A549 (cell line): ENCODE results near the gene ELL2. TPM values are rescaled to one million over a fixed set of nuclear protein-coding genes. Genes with fewer than 3 reads are reported as not detected.

Source experiments
- ATAC-seq, 2 experiments: fragments of 200-7000 bp in 1 of 2; fragments of >200 bp in 1 of 2; cut with Nextera tagmentation in 1 of 2; cut with Tn5 transposase in 1 of 2; 3 replicates each; pipeline versions ENCODE4 v1.8.0 to v1.9.1; 2018 to 2020; ENCODE audit warnings: mild to moderate bottlenecking in 1 of 2, moderate library complexity in 1 of 2
- CTCF ChIA-PET: fragments of 300-600 bp; sonication (Branson Sonifier 250); formaldehyde crosslinking; extraction: SDS; loops from one replicate; lab custom pipeline; 2021; ENCODE audit warnings: antibody characterized with exemption, inconsistent platforms; lab: Yijun Ruan, JAX
- POLR2A ChIA-PET: fragments of 350-600 bp; formaldehyde crosslinking; extraction: SDS; loops from one replicate; lab custom pipeline; 2021; ENCODE audit warnings: antibody characterized with exemption, inconsistent platforms; lab: Yijun Ruan, JAX
- DNase-seq, 2 experiments: peaks; one replicate each; pipeline versions ENCODE4 v3.0.0 to v3.0.0-alpha.2; 2011 to 2016; ENCODE audit warnings: low read depth in 1 of 2, low spot score in 1 of 2
- FAIRE-seq: peaks from 2 replicates; lab custom pipeline; 2011; peaks lifted over from hg19 to GRCh38; lab: Jason Lieb, UNC
- H3K27ac ChIP-seq, 2 experiments: fragments of >200 bp; sonication (Bioruptor Twin); formaldehyde crosslinking; 3 replicates each; pipeline ENCODE4 v1.5.1; 2016 to 2017
- H3K4me1 ChIP-seq: fragments of >200 bp; sonication (Bioruptor Twin); formaldehyde crosslinking; 3 replicates; pipeline ENCODE4 v1.6.1; 2016
- H3K4me2 ChIP-seq: fragments of >200 bp; sonication (Bioruptor Twin); formaldehyde crosslinking; 3 replicates; pipeline ENCODE4 v1.6.1; 2016
- H3K4me3 ChIP-seq: fragments of >200 bp; sonication (Bioruptor Twin); formaldehyde crosslinking; 3 replicates; pipeline ENCODE4 v1.5.1; 2016
- H3K9me3 ChIP-seq: fragments of >200 bp; sonication (Bioruptor Twin); formaldehyde crosslinking; 3 replicates; pipeline ENCODE4 v1.6.1; 2016
- ATOH8 ChIP-seq: fragments of 250-450 bp; sonication (Bioruptor Pico); IDR thresholded peaks from 2 replicates; pipeline ENCODE4 v1.5.0; 2020; ENCODE audit warnings: low read depth, mild to moderate bottlenecking, moderate library complexity
- CBX2 ChIP-seq: fragments of 200-600 bp; sonication (generic); IDR thresholded peaks from 2 replicates; pipeline ENCODE4 v1.6.1; 2016; ENCODE audit warnings: low read depth, mild to moderate bottlenecking, borderline replicate concordance
- CEBPB ChIP-seq, 2 experiments: fragments of >200 bp in 1 of 2; sonication (Bioruptor Twin) in 1 of 2; formaldehyde crosslinking in 1 of 2; IDR thresholded peaks; 2 replicates each; pipeline ENCODE4 v1.6.1; 2012 to 2016
- CHD2 ChIP-seq: fragments of 150-350 bp; IDR thresholded peaks from 2 replicates; pipeline ENCODE4 v1.6.1; 2014; ENCODE audit warnings: low read length; ENCODE audit not compliant: partially characterized antibody
- CHD4 ChIP-seq: fragments of 200-600 bp; sonication (generic); IDR thresholded peaks from 2 replicates; pipeline ENCODE4 v1.6.1; 2016; ENCODE audit warnings: antibody characterized with exemption, mild to moderate bottlenecking, borderline replicate concordance
- EHMT2 ChIP-seq: fragments of 200-600 bp; sonication (generic); IDR thresholded peaks from 2 replicates; pipeline ENCODE4 v1.6.1; 2016; ENCODE audit warnings: antibody characterized with exemption, low read depth, mild to moderate bottlenecking, moderate library complexity
- FOSL2 ChIP-seq, 2 experiments: fragments of 450-650 bp in 1 of 2; fragments of >200 bp in 1 of 2; sonication (Bioruptor Twin) in 1 of 2; formaldehyde crosslinking; IDR thresholded peaks; 2 replicates each; pipeline versions ENCODE4 v1.5.0 to v1.6.1; 2016 to 2020; ENCODE audit warnings: mild to moderate bottlenecking in 1 of 2, moderate library complexity in 1 of 2
- FOXS1 ChIP-seq: fragments of 250-450 bp; sonication (Bioruptor Pico); IDR thresholded peaks from 2 replicates; pipeline ENCODE4 v1.5.0; 2020; ENCODE audit warnings: mild to moderate bottlenecking, moderate library complexity
- GATA3 ChIP-seq: IDR thresholded peaks from 2 replicates; pipeline ENCODE4 v1.6.1; 2012; ENCODE audit warnings: borderline replicate concordance
- HOXA7 ChIP-seq: fragments of 250-450 bp; sonication (Bioruptor Pico); IDR thresholded peaks from 2 replicates; pipeline ENCODE4 v1.5.0; 2020; ENCODE audit warnings: mild to moderate bottlenecking, moderate library complexity
- HOXB5 ChIP-seq: fragments of 250-450 bp; sonication (Bioruptor Pico); IDR thresholded peaks from 2 replicates; pipeline ENCODE4 v1.5.0; 2020; ENCODE audit warnings: mild to moderate bottlenecking, moderate library complexity
- JUN ChIP-seq, 2 experiments: fragments of >200 bp; sonication (Bioruptor Twin); formaldehyde crosslinking; IDR thresholded peaks; 2 replicates in 1 of 2; 3 replicates in 1 of 2; pipeline ENCODE4 v1.6.1; 2016 to 2017
- JUNB ChIP-seq: fragments of >200 bp; sonication (Bioruptor Twin); formaldehyde crosslinking; IDR thresholded peaks from 2 replicates; pipeline ENCODE4 v1.6.1; 2016
- KDM1A ChIP-seq: fragments of 200-600 bp; sonication (generic); IDR thresholded peaks from 2 replicates; pipeline ENCODE4 v1.6.1; 2016; ENCODE audit warnings: low read depth, mild to moderate bottlenecking
- NFE2L2 ChIP-seq: fragments of 150-350 bp; conservative IDR thresholded peaks from 2 replicates; pipeline ENCODE4 v1.6.1; 2014; ENCODE audit warnings: low read length
- NPAS2 ChIP-seq: fragments of 250-450 bp; sonication (Bioruptor Pico); IDR thresholded peaks from 2 replicates; pipeline ENCODE4 v1.8.0; 2022; ENCODE audit warnings: mild to moderate bottlenecking, moderate library complexity, borderline replicate concordance
- POLR2A ChIP-seq: IDR thresholded peaks from 2 replicates; pipeline ENCODE4 v1.6.1; 2012; ENCODE audit warnings: mild to moderate bottlenecking, low read length
- RFX5 ChIP-seq: fragments of 450-650 bp; IDR thresholded peaks from 2 replicates; pipeline ENCODE4 v1.7.1; 2014; ENCODE audit warnings: antibody characterized with exemption, mild to moderate bottlenecking, moderate library complexity
- RNF2 ChIP-seq: fragments of 200-600 bp; sonication (generic); IDR thresholded peaks from 2 replicates; pipeline ENCODE4 v1.6.1; 2016; ENCODE audit warnings: low read depth, mild to moderate bottlenecking, antibody characterized with exemption, moderate library complexity, borderline replicate concordance
- USF2 ChIP-seq: fragments of 450-650 bp; IDR thresholded peaks from 2 replicates; pipeline ENCODE4 v1.6.1; 2014; ENCODE audit warnings: antibody characterized with exemption
- ZC3H11A ChIP-seq: fragments of 450-650 bp; IDR thresholded peaks from 2 replicates; pipeline ENCODE4 v1.6.1; 2014; ENCODE audit warnings: antibody characterized with exemption, mild to moderate bottlenecking
- WGBS: methylation state at CpG from one replicate; pipeline ENCODE4 v1.1.6; 2017; ENCODE audit errors: missing lambda C conversion rate; 5-methylcytosine and 5-hydroxymethylcytosine counted together
- polyA plus RNA-seq, 4 experiments: library from polyadenylated mRNA; depleted of rRNA in 3 of 4; stranded (reverse); fragments of >200 nt; fragmentation: RNase III in 1 of 4; extraction: RNeasy Plus Mini Kit Qiagen cat#74134 plus additional on column Dnase treatment in 1 of 4; gene quantifications; 2 replicates in 3 of 4; 3 replicates in 1 of 4; pipeline ENCODE4 v1.2.3, GENCODE V29; 2011 to 2017

ELL2 gene
- polyA plus RNA-seq, 2 of the 4 experiments (the other 2 are of a cell fraction): 11.8 to 24.2 TPM

GRCh38 chr5:95918421-95919006 lies 43.1 kb downstream of the ELL2 start (continued):
- no peak for TF ChIP-seq RNF2
- TF ChIP-seq FOXS1 (CRISPR knock-in tag): no peak

GRCh38 chr5:95917207-95917606 lies 44.4 kb downstream of the ELL2 start:
- H3K4me3 ChIP-seq: no peak overlapping the region
- ChIA-PET CTCF (interaction anchor here (0.7 to 1.1 kb wide), 3 partner anchors 28 to 70 kb away, joined by 3 to 4 read pairs (median 3); no protein-coding TSS in a partner anchor), POLR2A (interaction anchor here (0.5 kb wide), 1 partner anchor 9 kb away, joined by 4 read pairs; no protein-coding TSS in a partner anchor)
- TF ChIP-seq EHMT2: no peak
- 0 out of 3 replicates have a peak, but pooled peaks cover 4% of the 10 kb centered on the region for H3K4me1 ChIP-seq
- no peak overlapping the region for H3K4me2 ChIP-seq
- no peak overlapping the region for H3K27ac ChIP-seq
- DNase-seq: no peak
- no peaks in the 10 kb centered on the region for H3K9me3 ChIP-seq
- no peak for FAIRE-seq
- no peak for ATAC-seq

- ChIA-PET POLR2A (interaction anchor here (0.5 kb wide), 1 partner anchor 10 kb away, joined by 4 read pairs; no protein-coding TSS in a partner anchor), CTCF (interaction anchor here (0.5 to 1.1 kb wide), 4 partner anchors 27 to 46 kb away, joined by 3 read pairs; no protein-coding TSS in a partner anchor)
- no peak overlapping the region for H3K4me2 ChIP-seq
- no peak; a peak in 1 of 6 replicates for ATAC-seq
- FAIRE-seq: no peak
- 0 out of 3 replicates have a peak, but pooled peaks cover 4% of the 10 kb centered on the region for H3K4me1 ChIP-seq
- 79% methylated on average over 4 of the region's 4 CpGs for WGBS
- no peak overlapping the region for H3K27ac ChIP-seq
- no peak for DNase-seq
- H3K4me3 ChIP-seq: no peak overlapping the region
- no peak for TF ChIP-seq FOSL2 (IDR thresholded peaks at IDR 0.05)
- no peak for TF ChIP-seq FOSL2 (CRISPR knock-in tag; IDR thresholded peaks at IDR 0.05)
- TF ChIP-seq RFX5: no peak
- TF ChIP-seq KDM1A: no peak
- TF ChIP-seq CHD4: no peak
- no peak for TF ChIP-seq CHD2
- TF ChIP-seq POLR2A: no peak
- no peak for TF ChIP-seq HOXB5 (CRISPR knock-in tag)
- no peak for TF ChIP-seq JUNB
- no peak for TF ChIP-seq ATOH8 (CRISPR knock-in tag)
- no peak for TF ChIP-seq CBX2
- no peak for TF ChIP-seq ZC3H11A
- no peak for TF ChIP-seq NFE2L2
- no peak for TF ChIP-seq NPAS2
- TF ChIP-seq JUN (IDR thresholded peaks at IDR 0.05): no peak
- no peak for TF ChIP-seq HOXA7 (CRISPR knock-in tag)
- no peak for TF ChIP-seq GATA3
- TF ChIP-seq USF2: no peak
- H3K9me3 ChIP-seq: no peaks in the 10 kb centered on the region
These were observed 45.0 kb downstream of the ELL2 start for GRCh38 chr5:95916687-95917085.

GRCh38 chr5:95915999-95916686 lies 45.5 kb downstream of the ELL2 start:
- peak; percentile 36 to 50; a peak in 4 of 6 replicates for ATAC-seq
- POLR2A ChIA-PET: no interaction called here

More at GRCh38 chr5:95915999-95916686, 45.5 kb downstream of the ELL2 start:
- Histone ChIP-seq H3K27ac (no peak overlapping the region), H3K4me3 (no peak overlapping the region), H3K9me3 (no peaks in the 10 kb centered on the region), H3K4me1 (0 out of 3 replicates have a peak, but pooled peaks cover 4% of the 10 kb centered on the region), H3K4me2 (no peak overlapping the region)
- FAIRE-seq: no peak
- CTCF ChIA-PET: interaction anchor here (0.5 to 1.1 kb wide), 4 partner anchors 27 to 421 kb away, joined by 3 read pairs; no protein-coding TSS in a partner anchor
- DNase-seq: no peak
- 89% methylated on average over 3 of the region's 3 CpGs for WGBS
- no peak for TF ChIP-seq HOXB5 (CRISPR knock-in tag)
- no peak for TF ChIP-seq CEBPB (IDR thresholded peaks at IDR 0.05)
